GM21619 (cell line): ENCODE results near the gene SETBP1.

Experiments
- ATAC-seq: cut with Tn5 transposase; IDR thresholded peaks from one replicate; pipeline ENCODE4 v1.9.1; 2021; ENCODE audit not compliant: unreplicated experiment

SETBP1 gene

GRCh38 chr18:45007531-45007930, 326.8 kb downstream of the SETBP1 start:
- ATAC-seq = no peak

GRCh38 chr18:45008694-45009413, 328.2 kb downstream of the SETBP1 start:
- ATAC-seq = no peak

GRCh38 chr18:45009756-45010155, 329.1 kb downstream of the SETBP1 start:
- ATAC-seq = no peak

GRCh38 chr18:45012286-45012685, 331.6 kb downstream of the SETBP1 start:
- no peak for ATAC-seq

DNA sequence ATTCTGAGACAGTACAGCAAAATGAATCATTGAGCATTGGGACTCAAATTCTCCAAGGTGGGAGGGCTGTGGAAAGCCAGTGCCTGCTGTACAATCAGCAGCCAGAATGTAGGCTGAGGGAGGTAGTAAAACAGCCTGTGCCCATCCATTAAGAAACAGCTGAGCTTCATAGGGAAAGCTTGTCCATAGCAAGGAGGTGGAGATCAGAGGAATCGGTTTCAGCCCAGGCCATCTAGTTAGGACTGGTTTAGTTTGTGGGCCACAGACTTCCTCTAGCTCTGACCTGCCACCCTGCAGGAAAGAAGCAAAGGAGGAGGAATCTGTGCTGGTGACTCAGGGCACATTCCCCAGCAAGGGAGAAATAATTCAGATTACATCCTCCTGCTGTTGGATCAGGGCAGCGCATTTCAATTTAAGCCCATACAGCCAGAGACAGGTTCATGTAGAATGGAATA, 333.4 kb downstream of the SETBP1 start:
- ATAC-seq = no peak

- no peak for ATAC-seq
These were observed 335.1 kb downstream of the SETBP1 start for GRCh38 chr18:45015788-45016128.

DNA sequence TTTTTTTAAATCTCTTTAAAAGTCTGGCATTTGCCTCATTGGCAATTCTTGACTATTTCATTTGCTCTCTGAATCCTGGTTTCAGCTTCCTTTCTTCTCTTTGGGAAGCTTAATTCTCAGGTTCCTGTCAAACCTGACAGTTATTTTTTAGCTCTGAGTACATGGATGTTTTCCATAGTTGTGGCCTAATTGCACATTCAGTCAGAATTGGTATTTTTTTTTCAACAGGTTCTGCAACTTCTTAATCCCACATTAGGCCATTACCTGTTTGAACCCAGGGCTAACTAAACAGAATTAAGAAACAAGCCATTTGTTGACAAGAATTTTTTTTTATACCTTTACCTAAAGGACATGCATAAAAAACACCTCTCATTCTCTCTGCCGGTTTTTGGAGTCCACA, 338.8 kb downstream of the SETBP1 start:
- ATAC-seq = no peak

GRCh38 chr18:45023519-45023918, 342.8 kb downstream of the SETBP1 start:
- no peak for ATAC-seq

DNA sequence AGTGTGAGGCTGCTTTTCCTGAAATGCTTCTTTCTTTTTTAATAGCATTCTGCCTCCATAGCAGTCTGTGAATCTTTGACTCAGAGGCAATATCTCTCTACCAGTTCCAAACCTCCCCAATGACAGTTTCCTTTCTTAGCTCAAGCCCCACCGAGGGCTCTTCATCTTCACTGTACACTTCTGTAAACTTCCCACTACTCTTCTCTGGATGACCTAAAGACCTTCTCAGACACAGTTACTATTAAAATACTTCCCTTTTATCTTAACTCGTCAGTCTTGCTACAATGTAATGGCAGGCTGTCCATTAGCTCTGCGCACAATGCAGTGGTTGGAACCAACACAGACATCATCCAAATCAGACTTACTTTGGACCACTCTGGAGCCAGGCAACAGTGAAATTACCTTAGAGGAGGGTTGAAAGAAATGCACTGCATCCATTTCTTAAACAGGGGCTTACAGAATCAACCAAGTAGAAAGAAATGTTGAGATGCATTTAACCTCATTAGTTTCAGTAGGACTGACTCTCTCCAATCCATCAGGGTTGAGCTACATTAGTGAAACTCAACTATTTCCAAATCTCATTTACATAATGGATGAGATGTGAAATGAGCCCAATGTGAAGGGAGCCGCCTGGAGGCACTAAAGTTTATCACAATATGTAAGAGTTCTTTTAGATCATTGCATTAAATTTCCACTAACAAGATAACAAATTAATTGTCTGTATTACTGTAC, 343.8 kb downstream of the SETBP1 start:
- ATAC-seq = no peak

- no peak for ATAC-seq
These were observed 344.4 kb downstream of the SETBP1 start for GRCh38 chr18:45025089-45025450.

GRCh38 chr18:45026162-45026561, 345.5 kb downstream of the SETBP1 start:
- ATAC-seq = no peak

DNA sequence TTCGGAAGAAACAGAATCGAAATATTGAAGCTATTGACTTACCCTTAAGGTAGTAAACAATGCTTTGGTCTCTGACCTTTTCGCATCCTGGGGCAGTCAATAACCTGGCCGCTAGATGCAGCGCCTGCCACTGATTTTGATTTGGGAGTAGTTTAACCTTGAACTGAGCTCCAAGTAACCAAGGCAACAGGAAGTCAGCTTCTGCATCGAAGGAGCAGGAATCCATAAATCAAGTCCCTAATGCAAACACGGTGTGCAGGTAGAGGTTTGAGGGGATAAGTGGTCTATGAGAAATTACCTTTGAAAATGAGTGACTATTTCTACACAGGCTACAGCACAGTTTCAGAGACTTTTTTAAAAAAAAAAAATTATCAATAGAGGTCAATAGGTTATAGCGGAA, 353.5 kb downstream of the SETBP1 start:
- ATAC-seq = no peak

DNA sequence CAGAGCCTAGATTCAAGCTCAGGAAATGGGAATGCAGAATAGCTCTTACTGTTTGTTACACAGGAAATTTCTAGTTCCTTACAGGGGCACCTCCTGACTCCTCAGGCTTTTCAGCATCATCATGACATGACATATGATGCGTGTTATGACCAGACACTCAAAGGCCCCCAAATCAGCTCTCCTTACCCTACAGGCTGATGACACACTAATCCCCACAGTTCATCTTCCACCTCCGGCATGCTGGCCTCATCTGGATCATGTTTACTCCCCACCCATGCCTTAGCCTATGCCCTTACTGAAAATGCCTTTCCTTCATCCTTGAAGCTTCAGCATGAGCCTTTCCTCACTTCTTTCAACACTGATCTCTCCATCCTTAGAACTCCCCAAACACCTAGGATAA, 356.9 kb downstream of the SETBP1 start:
- no peak for ATAC-seq

- no peak for ATAC-seq
These were observed 358.7 kb downstream of the SETBP1 start for GRCh38 chr18:45039376-45039775.

- no peak for ATAC-seq
These were observed 360.2 kb downstream of the SETBP1 start for GRCh38 chr18:45040879-45041278.

DNA sequence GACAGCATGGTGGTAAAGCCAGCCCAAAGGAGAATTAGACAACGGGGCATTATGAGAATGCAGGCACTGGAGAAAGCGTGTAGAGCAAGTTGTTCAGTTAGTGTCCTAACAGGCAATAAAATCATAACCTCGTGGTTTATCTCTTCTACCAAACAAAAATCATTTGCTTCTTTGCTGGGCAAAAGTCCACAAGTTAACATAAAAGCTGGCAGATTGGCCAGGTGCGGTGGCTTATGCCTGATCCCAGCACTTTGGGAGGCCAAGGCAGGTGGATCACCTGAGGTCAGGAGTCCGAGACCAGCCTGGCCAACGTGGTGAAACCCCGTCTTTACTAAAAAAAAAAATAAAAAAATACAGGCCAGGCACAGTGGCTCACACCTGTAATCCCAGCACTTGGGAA, 364.1 kb downstream of the SETBP1 start:
- no peak for ATAC-seq

GRCh38 chr18:45046228-45046627, 365.5 kb downstream of the SETBP1 start:
- no peak for ATAC-seq

- no peak for ATAC-seq
These were observed 366.3 kb downstream of the SETBP1 start for GRCh38 chr18:45046961-45047360.

GRCh38 chr18:45049578-45050319, 369.1 kb downstream of the SETBP1 start:
- no peak for ATAC-seq

DNA sequence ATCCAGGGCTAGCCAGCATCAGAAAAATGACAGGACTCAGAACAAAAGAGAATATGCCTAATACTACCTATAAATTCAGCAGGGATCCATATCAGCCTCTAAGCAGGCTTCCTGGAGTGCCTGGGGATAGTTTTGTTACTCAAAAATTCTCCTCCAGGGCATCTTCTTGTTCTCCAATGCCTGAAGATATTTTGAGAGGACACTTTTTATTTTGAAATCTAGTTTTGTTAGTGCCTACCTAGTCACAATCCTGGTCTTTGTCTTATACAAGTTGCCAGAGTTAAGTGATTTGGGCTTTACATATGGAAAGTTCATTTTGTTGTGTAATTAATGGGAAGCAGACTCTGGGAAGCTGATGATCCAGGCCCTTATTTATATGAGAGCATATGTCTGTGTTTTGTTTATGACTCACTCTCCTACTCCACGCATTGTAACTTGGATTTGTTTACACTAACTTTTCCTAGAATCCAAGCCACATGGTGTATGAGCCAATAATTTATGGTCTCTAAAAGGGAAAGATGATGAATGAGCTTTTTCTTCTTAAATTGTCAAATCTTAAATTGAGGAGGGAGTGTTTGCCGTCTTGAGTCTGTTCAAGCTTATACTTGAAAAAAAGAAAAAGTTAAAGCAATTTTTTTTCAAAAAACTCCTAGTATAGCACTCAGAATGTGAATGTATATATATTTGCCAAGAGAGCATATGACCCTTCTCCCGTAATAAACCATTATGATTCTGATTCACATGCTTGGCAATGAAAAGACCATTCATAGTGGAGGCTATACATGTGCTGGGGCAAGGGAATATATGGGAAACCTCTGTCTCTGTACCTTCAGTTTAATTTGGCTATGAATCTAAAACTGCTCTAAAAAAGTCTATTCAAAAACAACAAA, 370.3 kb downstream of the SETBP1 start:
- ATAC-seq = no peak

DNA sequence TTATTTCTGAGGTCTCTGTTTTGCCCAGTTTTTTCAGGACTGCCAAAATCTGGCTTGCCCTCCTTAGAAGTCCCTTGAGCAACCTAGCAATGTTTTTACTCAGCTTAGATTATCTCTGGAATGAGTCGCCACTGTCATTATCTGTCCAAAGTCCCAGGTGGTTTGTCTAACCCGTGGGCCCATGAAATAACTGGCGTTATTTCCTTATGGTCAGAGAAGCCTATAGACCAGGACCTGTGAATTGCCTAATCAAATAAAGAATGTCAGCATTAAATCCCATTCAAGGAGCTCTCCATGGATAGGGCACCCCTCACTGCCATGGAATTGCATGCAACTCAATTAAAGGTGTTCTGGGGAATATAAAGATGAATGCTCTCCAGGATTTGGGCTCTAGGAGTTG, 373.9 kb downstream of the SETBP1 start:
- ATAC-seq = no peak
